ENCODE results near the gene C2CD2. TPM values are rescaled to one million over a fixed set of nuclear protein-coding genes. Genes with fewer than 3 reads are reported as not detected.

The C2CD2 gene
- total and polyA plus RNA-seq, 2 of the 4 experiments (the other 2 are of a cell fraction), result 15.6 to 25.3 TPM

GRCh38 chr21:41861987-41862386 is 91.8 kb downstream of the C2CD2 start:
- intact Hi-C loops (cut with micrococcal nuclease) (no loop called here), in situ Hi-C loops (cut with MboI; ENCODE audit: low sequenced_read_pairs) (no loop called here), dilution Hi-C loops (cut with HindIII; ENCODE audit: low sequenced_read_pairs, unreplicated experiment) (no loop called here)
- H2AK5ac ChIP-seq (ENCODE audit: low read depth, low read length), result 0 out of 2 replicates have a peak overlapping the region, but pooled peaks have one; percentile 39
- WGBS, 2 experiments (ENCODE audit: extremely low coverage in 2 of 2, insufficient read length in 1 of 2), result 92% methylated on average over 5 of the region's 17 CpGs; no CpG with 5 or more reads in 1 of the 2 experiments
- H2BK15ac ChIP-seq (ENCODE audit: low read depth, low read length), result no peak overlapping the region
- H3K27ac ChIP-seq (ENCODE audit: insufficient read depth, low read length), result no peak overlapping the region
- no peak overlapping the region for H4K8ac ChIP-seq (ENCODE audit: low read depth in 2 of 2, low read length in 2 of 2)
- H3K14ac ChIP-seq (replicated peaks; ENCODE audit: low read depth, low read length), result no peak overlapping the region
- H3K9me1 ChIP-seq (ENCODE audit: insufficient read depth, low read length), result peaks cover 12% of the 10 kb centered on the region
- TF ChIP-seq POLR2A (IDR thresholded peaks at IDR 0.05; ENCODE audit: low read depth, low read length), result no peak
- no peak for TF ChIP-seq MXI1 (IDR thresholded peaks at IDR 0.05; ENCODE audit: borderline replicate concordance, low read depth, low read length)
- TF ChIP-seq CTCF (conservative IDR thresholded peaks at IDR 0.05; ENCODE audit: low read depth, low read length), result no peak
- TF ChIP-seq ELK1 (IDR thresholded peaks at IDR 0.05; ENCODE audit: borderline replicate concordance, low read depth, low read length), result no peak
- no peak for TF ChIP-seq USF2 (IDR thresholded peaks at IDR 0.05; ENCODE audit: low read depth, low read length)
- H4K5ac ChIP-seq (ENCODE audit: low read depth, low read length), result no peak overlapping the region
- ATAC-seq (ENCODE audit: low read depth), result no peak
- no peaks in the 10 kb centered on the region for H3K27me3 ChIP-seq (ENCODE audit: control insufficient read depth, insufficient read depth, low read length)
- H2BK5ac ChIP-seq (ENCODE audit: low read depth, low read length, poor library complexity, severe bottlenecking), result no peak overlapping the region
- no peak overlapping the region for H3K18ac ChIP-seq (ENCODE audit: low read depth, low read length)
- no peak for DNase-seq
- peaks cover 2% of the 10 kb centered on the region; the same call in 1 of the 2 replicates for H3K4me1 ChIP-seq (ENCODE audit: control insufficient read depth, insufficient read depth, low read length)
- H3K9ac ChIP-seq (ENCODE audit: low read depth, low read length), result no peak overlapping the region
- no peak overlapping the region for H3K4ac ChIP-seq (ENCODE audit: low read depth, low read length)
- CTCF ChIA-PET, result no interaction called here
- no TSS peak for BruUV-seq (replicated peaks)
- peaks cover 7% of the 10 kb centered on the region; the same call in 1 of the 2 replicates for H3K36me3 ChIP-seq (ENCODE audit: control insufficient read depth, insufficient read depth, low read length)
- H3K4me2 ChIP-seq (ENCODE audit: low read depth, low read length), result no peak overlapping the region
- H3K79me1 ChIP-seq (ENCODE audit: low read depth in 1 of 2, low read length in 2 of 2), result peaks cover 8 to 31% of the 10 kb centered on the region in 2 experiments
- H2AFZ ChIP-seq (replicated peaks; ENCODE audit: low read length, poor library complexity), result peak overlapping the region; percentile 15
- H3K23ac ChIP-seq (ENCODE audit: low read depth, low read length), result no peak overlapping the region
- H3K9me3 ChIP-seq (ENCODE audit: control insufficient read depth, insufficient read depth, low read length), result no peaks in the 10 kb centered on the region
- no peaks in the 10 kb centered on the region for H4K20me1 ChIP-seq (ENCODE audit: insufficient read depth, low read length)
- H2AK9ac ChIP-seq (replicated peaks; ENCODE audit: low read depth, low read length, poor library complexity), result peak overlapping the region; percentile 45
- H3K4me3 ChIP-seq (ENCODE audit: insufficient read depth, low read depth, low read length), result no peak overlapping the region
- H2BK120ac ChIP-seq (ENCODE audit: low read depth, low read length), result no peak overlapping the region
- no peak overlapping the region for H2BK20ac ChIP-seq (ENCODE audit: low read depth, low read length)
- POLR2A ChIA-PET (ENCODE audit: unreplicated experiment), result interaction anchor here (0.5 kb wide), 1 partner anchor 35 kb away, joined by 3 read pairs; no protein-coding TSS in a partner anchor
- H4K91ac ChIP-seq (ENCODE audit: insufficient read depth, low read depth, low read length), result no peak overlapping the region
- H3K56ac ChIP-seq (ENCODE audit: extremely low read depth, insufficient read depth, low read length), result no peak overlapping the region
